HG03039 (cell line): ENCODE data around the gene CDK5R1.
"Not testable (repeated sequence)": the region's sequence is repeated elsewhere in the genome, so short reads cannot be mapped to it uniquely, and the experiment has no call there.

Experiments used
- ATAC-seq: cut with Tn5 transposase; IDR thresholded peaks from one replicate; pipeline ENCODE4 v1.9.1; 2021; ENCODE audit warnings: mild to moderate bottlenecking, moderate library complexity; ENCODE audit not compliant: unreplicated experiment

The CDK5R1 gene

GRCh38 chr17:32515677-32516383, 29.0 kb downstream of the CDK5R1 start:
- no peak for ATAC-seq

- ATAC-seq, result no peak
Observed at GRCh38 chr17:32516450-32516849, 29.7 kb downstream of the CDK5R1 start.

- ATAC-seq, result no peak
Observed at GRCh38 chr17:32516940-32517701, 30.3 kb downstream of the CDK5R1 start.

- ATAC-seq, result no peak
Observed at GRCh38 chr17:32517982-32518381, 31.2 kb downstream of the CDK5R1 start.

- no peak for ATAC-seq
Observed at GRCh38 chr17:32518646-32519227, 31.9 kb downstream of the CDK5R1 start.

GRCh38 chr17:32519228-32520103, 32.7 kb downstream of the CDK5R1 start:
- ATAC-seq, result no peak

GRCh38 chr17:32520104-32520701, 33.4 kb downstream of the CDK5R1 start:
- no peak for ATAC-seq

GRCh38 chr17:32520737-32521404, 34.1 kb downstream of the CDK5R1 start:
- no peak for ATAC-seq

- ATAC-seq, result peak; percentile 42
Observed at GRCh38 chr17:32523017-32523680, 36.4 kb downstream of the CDK5R1 start.

GRCh38 chr17:32523827-32524552, 37.2 kb downstream of the CDK5R1 start:
- ATAC-seq, result no peak

- not testable (repeated sequence) for ATAC-seq
Observed at GRCh38 chr17:32524553-32524880, 37.7 kb downstream of the CDK5R1 start.

- ATAC-seq, result no peak
Observed at GRCh38 chr17:32525122-32525521, 38.3 kb downstream of the CDK5R1 start.

- no peak for ATAC-seq
Observed at GRCh38 chr17:32527146-32527545, 40.4 kb downstream of the CDK5R1 start.

- no peak for ATAC-seq
Observed at GRCh38 chr17:32528825-32529224, 42.0 kb downstream of the CDK5R1 start.

GRCh38 chr17:32529604-32530003, 42.8 kb downstream of the CDK5R1 start:
- ATAC-seq, result no peak

- no peak for ATAC-seq
Observed at GRCh38 chr17:32533296-32533695, 46.5 kb downstream of the CDK5R1 start.

- no peak for ATAC-seq
Observed at GRCh38 chr17:32536736-32537643, 50.2 kb downstream of the CDK5R1 start.
